GM12878 (cell line): ENCODE results near the gene ANKRD28. TPM values are rescaled to one million over a fixed set of nuclear protein-coding genes. Genes with fewer than 3 reads are reported as not detected.
A peak's percentile ranks its signal among the peaks of the same experiment; 100 is the strongest.

ENCODE experiments used
- ASH2L ChIP-seq: fragments of 300-600, 200-600 bp; sonication (generic); IDR thresholded peaks from 2 replicates; pipeline ENCODE4 v1.6.1; 2017; ENCODE audit warnings: low read depth, mild to moderate bottlenecking, borderline replicate concordance
- BHLHE40 ChIP-seq, 2 experiments: fragments of 450-650 bp in 1 of 2; IDR thresholded peaks; 2 replicates each; pipeline ENCODE4 v1.6.1; 2011 to 2017; ENCODE audit warnings: low read depth in 2 of 2, borderline replicate concordance in 1 of 2, improper control_type of control experiment in 1 of 2, low read length in 1 of 2, mild to moderate bottlenecking in 1 of 2
- CBX5 ChIP-seq: sonication (generic); IDR thresholded peaks from 2 replicates; pipeline ENCODE4 v1.6.1; 2016; ENCODE audit warnings: low read depth, moderate library complexity, mild to moderate bottlenecking, inconsistent platforms
- CHD2 ChIP-seq: IDR thresholded peaks from 2 replicates; pipeline ENCODE4 v1.6.1; 2011; ENCODE audit warnings: low read depth, low read length, improper control_type of control experiment, borderline replicate concordance
- EGR1 ChIP-seq, 2 experiments: IDR thresholded peaks; 1 replicate in 1 of 2; 2 replicates in 1 of 2; pipeline ENCODE4 v1.6.1; 2011 to 2012; ENCODE audit warnings: low read depth in 2 of 2, low read length in 2 of 2, borderline replicate concordance in 1 of 2, mild to moderate bottlenecking in 1 of 2, moderate library complexity in 1 of 2
- FOXM1 ChIP-seq: IDR thresholded peaks from 2 replicates; pipeline ENCODE4 v1.6.1; 2012; ENCODE audit warnings: low read depth, mild to moderate bottlenecking, inconsistent platforms, low read length, moderate library complexity
- GABPA ChIP-seq: IDR thresholded peaks from 2 replicates; pipeline ENCODE4 v1.6.1; 2014; ENCODE audit warnings: antibody characterized with exemption, low read depth, mild to moderate bottlenecking, inconsistent platforms
- HDAC6 ChIP-seq: fragments of 200-600 bp; sonication (generic); IDR thresholded peaks from one replicate; pipeline ENCODE4 v1.8.0; 2017; ENCODE audit warnings: antibody characterized with exemption; ENCODE audit not compliant: unreplicated experiment
- IRF4 ChIP-seq: IDR thresholded peaks from 2 replicates; pipeline ENCODE4 v1.6.1; 2011; ENCODE audit warnings: low read depth, low read length
- MYC ChIP-seq: IDR thresholded peaks from 2 replicates; pipeline ENCODE4 v1.6.1; 2011; ENCODE audit warnings: mild to moderate bottlenecking, low read length, moderate library complexity, inconsistent platforms; ENCODE audit not compliant: insufficient read depth, insufficient replicate concordance, insufficient read length, severe bottlenecking
- PAX8 ChIP-seq: fragments of 450-650 bp; IDR thresholded peaks from 2 replicates; pipeline ENCODE4 v1.6.1; 2017; ENCODE audit warnings: mild to moderate bottlenecking, moderate library complexity
- RBBP5 ChIP-seq: fragments of 200-600 bp; sonication (generic); conservative IDR thresholded peaks from 2 replicates; pipeline ENCODE4 v1.6.1; 2016
- RCOR1 ChIP-seq: conservative IDR thresholded peaks from 2 replicates; pipeline ENCODE4 v1.6.1; 2012; ENCODE audit warnings: low read depth, low read length, improper control_type of control experiment
- STAT1 ChIP-seq: fragments of 450-650 bp; conservative IDR thresholded peaks from 2 replicates; pipeline ENCODE4 v1.6.1; 2014; ENCODE audit warnings: antibody characterized with exemption, mild to moderate bottlenecking
- YY1 ChIP-seq: IDR thresholded peaks from 2 replicates; pipeline ENCODE4 v1.6.1; 2011; ENCODE audit warnings: low read depth, mild to moderate bottlenecking, low read length
- polyA plus RNA-seq, 11 experiments: library from polyadenylated mRNA; depleted of rRNA in 4 of 11; unstranded in 6 of 11; stranded (reverse) in 5 of 11; fragments of >200 nt; fragmentation: Nextera tagmentation in 4 of 11; fragmentation: Illumina TruSeq in 1 of 11; extraction: Ambion mirVana in 4 of 11; extraction: Trizol in 1 of 11; gene quantifications; 1 replicate in 1 of 11; 2 replicates in 10 of 11; pipeline versions ENCODE4 v1.2.1 to v1.2.3, GENCODE V29; 2011 to 2016; ENCODE audit warnings: inconsistent platforms in 2 of 11, missing spikeins in 2 of 11, low read depth in 1 of 11
- total RNA-seq, 4 experiments: library from RNA; depleted of rRNA in 3 of 4; stranded (reverse); fragments of >200 nt in 3 of 4; fragmentation: Illumina TruSeq in 1 of 4; extraction: Trizol in 1 of 4; gene quantifications; 2 replicates each; pipeline versions ENCODE4 v1.2.1 to v1.2.3, GENCODE V29; 2013 to 2021
- TF ChIP-seq, protein P1 (sequence below): fragments of 450-650 bp; formaldehyde crosslinking; IDR thresholded peaks from 2 replicates; pipeline ENCODE4 v1.4.0; 2022; ENCODE audit warnings: mild to moderate bottlenecking, moderate library complexity
- TF ChIP-seq, protein P2 (sequence below): fragments of 450-650 bp; IDR thresholded peaks from 2 replicates; pipeline ENCODE4 v1.6.1; 2017; ENCODE audit warnings: low read depth, mild to moderate bottlenecking, moderate library complexity

ANKRD28 gene
- total and polyA plus RNA-seq, 10 of the 15 experiments (the other 5 are each of a cell fraction or from before 2014, with no cell fraction given), result 11.2 to 105 (median 38.3) TPM

DNA sequence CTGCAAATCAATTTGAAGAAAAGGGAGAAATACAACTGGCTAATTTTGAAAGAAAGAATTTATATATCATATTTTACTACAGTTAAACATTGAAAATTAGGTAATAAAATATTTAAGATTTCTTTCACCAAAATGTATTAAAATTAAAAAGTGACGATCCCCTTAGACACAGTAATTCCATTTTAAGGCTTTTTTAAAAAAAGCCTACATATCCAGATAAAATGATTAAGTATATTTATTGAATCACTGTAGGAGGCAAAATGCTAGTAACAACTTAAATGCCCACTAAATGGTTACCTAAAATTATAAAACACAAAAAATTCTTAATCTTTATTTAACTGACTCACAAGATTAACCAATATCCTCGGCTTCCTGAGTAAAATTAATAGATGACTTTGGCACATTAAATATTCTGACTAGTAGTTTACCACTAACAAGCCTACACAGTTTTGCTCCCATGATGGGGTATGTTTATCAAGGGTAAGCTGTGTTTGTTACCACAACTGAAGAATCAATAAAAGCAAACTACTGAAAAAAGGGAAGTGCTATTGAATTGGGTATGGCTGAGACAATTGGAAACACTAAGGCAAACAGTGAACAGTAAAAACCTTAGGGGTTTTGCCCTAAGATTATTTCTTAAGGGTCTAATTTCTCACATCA lies 28.4 kb downstream of the ANKRD28 start (continued):
- no peak for TF ChIP-seq BHLHE40 (IDR thresholded peaks at IDR 0.05; ENCODE audit: borderline replicate concordance in 1 of 2, low read depth in 2 of 2, low read length in 1 of 2)
- no peak for TF ChIP-seq IRF4
- TF ChIP-seq, protein P1, sequence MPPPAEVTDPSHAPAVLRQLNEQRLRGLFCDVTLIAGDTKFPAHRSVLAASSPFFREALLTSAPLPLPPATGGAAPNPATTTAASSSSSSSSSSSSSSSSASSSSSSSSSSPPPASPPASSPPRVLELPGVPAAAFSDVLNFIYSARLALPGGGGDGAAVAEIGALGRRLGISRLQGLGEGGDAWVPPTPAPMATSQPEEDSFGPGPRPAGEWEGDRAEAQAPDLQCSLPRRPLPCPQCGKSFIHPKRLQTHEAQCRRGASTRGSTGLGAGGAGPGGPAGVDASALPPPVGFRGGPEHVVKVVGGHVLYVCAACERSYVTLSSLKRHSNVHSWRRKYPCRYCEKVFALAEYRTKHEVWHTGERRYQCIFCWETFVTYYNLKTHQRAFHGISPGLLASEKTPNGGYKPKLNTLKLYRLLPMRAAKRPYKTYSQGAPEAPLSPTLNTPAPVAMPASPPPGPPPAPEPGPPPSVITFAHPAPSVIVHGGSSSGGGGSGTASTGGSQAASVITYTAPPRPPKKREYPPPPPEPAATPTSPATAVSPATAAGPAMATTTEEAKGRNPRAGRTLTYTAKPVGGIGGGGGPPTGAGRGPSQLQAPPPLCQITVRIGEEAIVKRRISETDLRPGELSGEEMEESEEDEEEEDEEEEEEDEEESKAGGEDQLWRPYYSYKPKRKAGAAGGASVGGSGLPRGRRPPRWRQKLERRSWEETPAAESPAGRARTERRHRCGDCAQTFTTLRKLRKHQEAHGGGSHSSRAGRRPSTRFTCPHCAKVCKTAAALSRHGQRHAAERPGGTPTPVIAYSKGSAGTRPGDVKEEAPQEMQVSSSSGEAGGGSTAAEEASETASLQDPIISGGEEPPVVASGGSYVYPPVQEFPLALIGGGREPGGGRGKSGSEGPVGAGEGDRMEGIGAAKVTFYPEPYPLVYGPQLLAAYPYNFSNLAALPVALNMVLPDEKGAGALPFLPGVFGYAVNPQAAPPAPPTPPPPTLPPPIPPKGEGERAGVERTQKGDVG (CRISPR knock-in tag), result no peak
- TF ChIP-seq GABPA, result no peak
- no peak for TF ChIP-seq CHD2
- TF ChIP-seq FOXM1, result no peak
- TF ChIP-seq, protein P2, sequence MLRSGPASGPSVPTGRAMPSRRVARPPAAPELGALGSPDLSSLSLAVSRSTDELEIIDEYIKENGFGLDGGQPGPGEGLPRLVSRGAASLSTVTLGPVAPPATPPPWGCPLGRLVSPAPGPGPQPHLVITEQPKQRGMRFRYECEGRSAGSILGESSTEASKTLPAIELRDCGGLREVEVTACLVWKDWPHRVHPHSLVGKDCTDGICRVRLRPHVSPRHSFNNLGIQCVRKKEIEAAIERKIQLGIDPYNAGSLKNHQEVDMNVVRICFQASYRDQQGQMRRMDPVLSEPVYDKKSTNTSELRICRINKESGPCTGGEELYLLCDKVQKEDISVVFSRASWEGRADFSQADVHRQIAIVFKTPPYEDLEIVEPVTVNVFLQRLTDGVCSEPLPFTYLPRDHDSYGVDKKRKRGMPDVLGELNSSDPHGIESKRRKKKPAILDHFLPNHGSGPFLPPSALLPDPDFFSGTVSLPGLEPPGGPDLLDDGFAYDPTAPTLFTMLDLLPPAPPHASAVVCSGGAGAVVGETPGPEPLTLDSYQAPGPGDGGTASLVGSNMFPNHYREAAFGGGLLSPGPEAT, result 0 out of 2 replicates have a peak, but pooled peaks have one; percentile 1
- no peak for TF ChIP-seq MYC
- no peak for TF ChIP-seq EGR1 (IDR thresholded peaks at IDR 0.05; ENCODE audit: borderline replicate concordance in 1 of 2, low read depth in 2 of 2, low read length in 2 of 2)
- TF ChIP-seq YY1, result no peak
- TF ChIP-seq ASH2L, result no peak
- TF ChIP-seq STAT1, result no peak
- no peak for TF ChIP-seq HDAC6
- no peak for TF ChIP-seq PAX8
- 0 out of 2 replicates have a peak, but pooled peaks have one; percentile 35 for TF ChIP-seq RCOR1
- TF ChIP-seq RBBP5, result no peak
- TF ChIP-seq CBX5, result no peak
